ENCODE results near the gene PAQR9. TPM values are rescaled to one million over a fixed set of nuclear protein-coding genes. Genes with fewer than 3 reads are reported as not detected.
A peak's percentile ranks its signal among the peaks of the same experiment; 100 is the strongest.

PAQR9 gene
- total RNA-seq, 1 donor from 2014 or later = not detected

GRCh38 chr3:142981108-142981507, 17.6 kb upstream of the PAQR9 start:
- Histone ChIP-seq H3K27me3 (ENCODE audit: control insufficient read depth, insufficient read depth, low read length) (no peaks in the 10 kb centered on the region), H3K4me3 (ENCODE audit: low read depth, low read length) (no peak overlapping the region), H3K36me3 (ENCODE audit: control insufficient read depth, insufficient read depth, low read length) (no peaks in the 10 kb centered on the region)
- no peak for TF ChIP-seq CTCF (IDR thresholded peaks at IDR 0.05; ENCODE audit: insufficient read depth, low read length, severe bottlenecking)
- DNase-seq (ENCODE audit: low read depth) (no peak), FAIRE-seq (no peak)

- peak; percentile 30 for DNase-seq (ENCODE audit: low read depth)
- no peaks in the 10 kb centered on the region for H3K27me3 ChIP-seq (ENCODE audit: control insufficient read depth, insufficient read depth, low read length)
- H3K4me3 ChIP-seq (ENCODE audit: low read depth, low read length) = no peak overlapping the region
- FAIRE-seq = no peak
- H3K36me3 ChIP-seq (ENCODE audit: control insufficient read depth, insufficient read depth, low read length) = no peaks in the 10 kb centered on the region
- TF ChIP-seq CTCF (IDR thresholded peaks at IDR 0.05; ENCODE audit: insufficient read depth, low read length, severe bottlenecking) = no peak
These were observed 13.9 kb upstream of the PAQR9 start for GRCh38 chr3:142977399-142977728.

GRCh38 chr3:142976621-142977398, 13.3 kb upstream of the PAQR9 start:
- TF ChIP-seq CTCF (IDR thresholded peaks at IDR 0.05; ENCODE audit: insufficient read depth, low read length, severe bottlenecking) = no peak
- DNase-seq (ENCODE audit: low read depth) (peak; percentile 93), FAIRE-seq (peak; percentile 73)
- Histone ChIP-seq H3K4me3 (ENCODE audit: low read depth, low read length) (no peak overlapping the region), H3K27me3 (ENCODE audit: control insufficient read depth, insufficient read depth, low read length) (no peaks in the 10 kb centered on the region), H3K36me3 (ENCODE audit: control insufficient read depth, insufficient read depth, low read length) (no peaks in the 10 kb centered on the region)

GRCh38 chr3:142975316-142975995, 12.0 kb upstream of the PAQR9 start:
- peak; percentile 30 for TF ChIP-seq CTCF (IDR thresholded peaks at IDR 0.05; ENCODE audit: insufficient read depth, low read length, severe bottlenecking)
- H3K4me3 ChIP-seq (ENCODE audit: low read depth, low read length) = no peak overlapping the region
- FAIRE-seq = no peak
- H3K27me3 ChIP-seq (ENCODE audit: control insufficient read depth, insufficient read depth, low read length) = peaks cover 2% of the 10 kb centered on the region
- no peaks in the 10 kb centered on the region for H3K36me3 ChIP-seq (ENCODE audit: control insufficient read depth, insufficient read depth, low read length)
- no peak for DNase-seq (ENCODE audit: low read depth)

GRCh38 chr3:142973217-142974009, 9.9 kb upstream of the PAQR9 start:
- Histone ChIP-seq H3K4me3 (ENCODE audit: low read depth, low read length) (no peak overlapping the region), H3K27me3 (ENCODE audit: control insufficient read depth, insufficient read depth, low read length) (peaks cover 2% of the 10 kb centered on the region), H3K36me3 (ENCODE audit: control insufficient read depth, insufficient read depth, low read length) (no peaks in the 10 kb centered on the region)
- no peak for FAIRE-seq
- no peak for TF ChIP-seq CTCF (IDR thresholded peaks at IDR 0.05; ENCODE audit: insufficient read depth, low read length, severe bottlenecking)
- no peak for DNase-seq (ENCODE audit: low read depth)

Measured in bronchial epithelial cell (primary cell).